ENCODE data around the gene LTB4R. TPM values are rescaled to one million over a fixed set of nuclear protein-coding genes. Genes with fewer than 3 reads are reported as not detected.

The LTB4R gene
- total RNA-seq, 6 experiments from 2014 or later, result 2.7 to 5.5 (median 3.9) TPM

DNA sequence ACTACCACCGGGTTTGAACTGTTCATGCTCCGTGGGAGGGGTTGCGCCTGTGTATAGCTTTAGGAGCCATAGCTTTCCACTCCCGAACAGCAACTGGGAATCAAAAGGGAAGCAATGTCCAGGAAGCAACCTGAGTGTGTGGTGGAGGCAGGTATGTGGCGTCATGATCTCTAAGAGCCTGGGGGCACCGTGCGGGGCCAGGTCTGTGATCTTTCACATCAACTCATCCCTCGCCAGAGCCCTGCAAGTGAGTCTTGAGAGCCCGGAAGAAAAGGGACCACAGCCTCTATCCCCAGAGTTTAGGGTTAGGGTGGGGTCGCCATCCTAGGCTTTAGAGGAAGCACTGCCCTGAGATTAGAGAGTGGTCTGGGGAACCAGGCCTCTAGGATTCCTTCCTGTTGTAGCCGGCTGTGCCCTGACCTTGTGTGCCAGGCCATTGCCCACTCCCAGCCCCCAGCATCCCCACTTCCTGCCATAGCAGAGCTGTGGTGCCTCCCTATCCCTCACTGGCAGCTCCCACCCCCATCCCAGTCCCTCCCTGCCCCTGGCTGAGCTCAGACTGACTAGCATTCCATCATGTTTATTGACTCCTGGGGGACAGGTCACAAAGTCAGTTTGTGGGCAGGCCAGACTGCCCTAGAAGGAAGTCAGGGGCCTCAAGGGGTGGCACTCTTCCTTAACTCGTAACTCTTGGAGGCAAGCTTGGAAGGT lies 24.3 kb downstream of the LTB4R start:
- 59% methylated on average over 4 of the region's 12 CpGs for WGBS (ENCODE audit: insufficient coverage, low coverage, low lambda C conversion rate, missing lambda C conversion rate)
- no peaks in the 10 kb centered on the region for H3K27me3 ChIP-seq
- peaks cover 0 to 30% (median 8%) of the 10 kb centered on the region in 4 donors for H3K4me1 ChIP-seq
- no peak overlapping the region for H3K27ac ChIP-seq
- no peak overlapping the region for H3K4me3 ChIP-seq
- no peak for ATAC-seq
- intact Hi-C loops (cut with DNase I), result no loop called here
- TF ChIP-seq, protein P1, sequence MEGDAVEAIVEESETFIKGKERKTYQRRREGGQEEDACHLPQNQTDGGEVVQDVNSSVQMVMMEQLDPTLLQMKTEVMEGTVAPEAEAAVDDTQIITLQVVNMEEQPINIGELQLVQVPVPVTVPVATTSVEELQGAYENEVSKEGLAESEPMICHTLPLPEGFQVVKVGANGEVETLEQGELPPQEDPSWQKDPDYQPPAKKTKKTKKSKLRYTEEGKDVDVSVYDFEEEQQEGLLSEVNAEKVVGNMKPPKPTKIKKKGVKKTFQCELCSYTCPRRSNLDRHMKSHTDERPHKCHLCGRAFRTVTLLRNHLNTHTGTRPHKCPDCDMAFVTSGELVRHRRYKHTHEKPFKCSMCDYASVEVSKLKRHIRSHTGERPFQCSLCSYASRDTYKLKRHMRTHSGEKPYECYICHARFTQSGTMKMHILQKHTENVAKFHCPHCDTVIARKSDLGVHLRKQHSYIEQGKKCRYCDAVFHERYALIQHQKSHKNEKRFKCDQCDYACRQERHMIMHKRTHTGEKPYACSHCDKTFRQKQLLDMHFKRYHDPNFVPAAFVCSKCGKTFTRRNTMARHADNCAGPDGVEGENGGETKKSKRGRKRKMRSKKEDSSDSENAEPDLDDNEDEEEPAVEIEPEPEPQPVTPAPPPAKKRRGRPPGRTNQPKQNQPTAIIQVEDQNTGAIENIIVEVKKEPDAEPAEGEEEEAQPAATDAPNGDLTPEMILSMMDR (IDR thresholded peaks at IDR 0.05), result no peak
- no peak for TF ChIP-seq POLR2A (IDR thresholded peaks at IDR 0.05)
- DNase-seq, result no peak
- no peaks in the 10 kb centered on the region for H3K36me3 ChIP-seq
- no peaks in the 10 kb centered on the region for H3K9me3 ChIP-seq

DNA sequence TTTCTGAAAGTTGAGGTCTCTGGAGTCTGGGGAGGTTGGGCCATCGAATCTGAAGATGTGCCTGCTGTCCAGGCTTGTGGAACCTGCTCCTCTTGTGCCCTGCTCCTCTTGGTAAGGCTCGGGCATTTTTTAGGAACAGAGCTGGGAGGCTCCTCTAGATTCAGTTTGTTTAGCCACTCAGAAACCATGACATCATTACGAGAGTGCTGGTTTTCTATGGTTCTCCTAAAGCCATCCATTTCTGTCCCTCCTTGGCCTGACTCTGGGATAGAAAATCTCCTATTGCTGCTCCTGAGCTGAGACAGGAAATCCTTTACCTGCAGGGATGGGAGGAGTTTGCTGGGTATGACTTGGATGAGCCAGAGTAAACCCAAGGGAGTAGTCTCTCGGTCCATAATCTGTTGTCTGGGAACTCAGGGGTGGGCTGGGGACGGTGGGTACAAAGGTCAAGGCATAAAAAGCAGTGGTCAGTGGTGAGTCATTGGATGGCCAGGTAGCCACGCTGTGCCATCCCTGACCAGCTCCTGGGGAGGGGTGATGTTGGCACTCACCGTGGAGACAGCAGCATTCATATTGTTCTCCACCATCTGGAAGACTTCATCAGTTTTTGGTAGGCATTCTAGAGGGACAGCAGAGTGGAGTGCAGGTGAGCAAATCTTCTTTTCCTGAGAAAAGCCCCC lies 26.0 kb downstream of the LTB4R start:
- Histone ChIP-seq H3K36me3 (no peaks in the 10 kb centered on the region), H3K9me3 (no peaks in the 10 kb centered on the region), H3K4me3 (no peak overlapping the region), H3K27ac (no peak overlapping the region), H3K4me1 (peaks cover 0 to 29% (median 8%) of the 10 kb centered on the region in 4 donors), H3K27me3 (no peaks in the 10 kb centered on the region)
- DNase-seq (no peak), ATAC-seq (no peak)
- intact Hi-C loops (cut with DNase I), result no loop called here
- WGBS (ENCODE audit: insufficient coverage, low coverage, low lambda C conversion rate, missing lambda C conversion rate), result 38% methylated on average over 2 of the region's 7 CpGs
- TF ChIP-seq, protein P1 (IDR thresholded peaks at IDR 0.05), result no peak
- TF ChIP-seq POLR2A (IDR thresholded peaks at IDR 0.05), result no peak

DNA sequence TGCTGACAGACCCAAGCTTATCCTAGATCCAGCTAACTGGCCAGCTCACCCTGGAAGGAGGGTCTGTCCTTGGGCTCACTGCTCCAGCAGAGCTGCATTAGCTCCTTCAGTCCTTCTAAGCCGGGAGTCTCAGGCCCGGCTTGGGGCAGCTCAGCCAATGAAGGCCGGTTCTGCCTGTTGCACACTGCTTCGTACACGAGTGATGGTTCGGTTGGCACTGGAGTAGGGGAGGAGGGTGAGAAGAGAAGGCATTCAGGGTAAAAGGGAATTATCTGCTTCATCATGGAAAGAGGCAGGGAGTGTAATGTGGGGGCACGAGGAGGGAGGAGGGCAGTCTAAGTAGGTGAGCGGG lies 26.5 kb downstream of the LTB4R start:
- no peak overlapping the region for H3K4me3 ChIP-seq
- no peaks in the 10 kb centered on the region for H3K9me3 ChIP-seq
- peaks cover 0 to 24% (median 5%) of the 10 kb centered on the region in 4 donors for H3K4me1 ChIP-seq
- WGBS (ENCODE audit: insufficient coverage, low coverage, low lambda C conversion rate, missing lambda C conversion rate), result 81% methylated on average over 5 of the region's 8 CpGs
- intact Hi-C loops (cut with DNase I), result no loop called here
- H3K27ac ChIP-seq, result no peak overlapping the region
- H3K27me3 ChIP-seq, result no peaks in the 10 kb centered on the region
- ATAC-seq, result no peak
- DNase-seq, result no peak
- TF ChIP-seq POLR2A (IDR thresholded peaks at IDR 0.05), result no peak
- TF ChIP-seq, protein P1 (IDR thresholded peaks at IDR 0.05), result no peak
- no peaks in the 10 kb centered on the region for H3K36me3 ChIP-seq

DNA sequence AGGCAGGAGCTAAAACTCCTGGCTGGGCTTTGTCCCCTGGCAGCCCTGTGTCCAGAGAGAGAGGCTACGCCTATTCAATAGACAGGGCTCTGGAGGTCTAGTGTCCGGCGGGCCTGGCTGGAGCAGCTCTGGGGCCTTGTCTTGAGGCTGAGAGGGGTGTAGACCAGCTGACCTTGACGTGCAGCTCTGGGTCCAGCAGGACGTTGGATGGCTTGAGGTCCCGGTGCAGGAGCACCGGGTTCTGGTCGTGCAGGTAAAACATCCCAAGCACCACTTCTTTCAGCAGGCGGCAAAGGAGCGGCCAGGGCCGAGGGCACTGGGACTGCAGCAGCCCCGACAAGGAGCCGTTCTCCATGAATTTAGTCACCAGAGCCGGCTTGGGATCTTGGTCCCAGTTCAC lies 27.5 kb downstream of the LTB4R start:
- no peaks in the 10 kb centered on the region for H3K36me3 ChIP-seq
- H3K27ac ChIP-seq, result no peak overlapping the region
- ATAC-seq (no peak), DNase-seq (no peak)
- H3K4me1 ChIP-seq, result peaks cover 0 to 19% (median under 1%) of the 10 kb centered on the region in 4 donors
- TF ChIP-seq POLR2A (IDR thresholded peaks at IDR 0.05), result no peak
- TF ChIP-seq, protein P1 (IDR thresholded peaks at IDR 0.05), result no peak
- no peaks in the 10 kb centered on the region for H3K9me3 ChIP-seq
- intact Hi-C loops (cut with DNase I), result no loop called here
- H3K4me3 ChIP-seq, result peak overlapping the region in 2 of 3 donors; percentile 18 to 41
- WGBS (ENCODE audit: insufficient coverage, low coverage, low lambda C conversion rate, missing lambda C conversion rate), result no CpG with 5 or more reads among the region's 14 CpGs
- no peaks in the 10 kb centered on the region for H3K27me3 ChIP-seq

Data from right lobe of liver (tissue), 6 donors.